KOPT-K1 (cell line): ENCODE data around the gene SEMA3F.

Source experiments
- H3K27ac ChIP-seq: fragments of 200-600 bp; sonication (generic); 2 replicates; pipeline ENCODE4 v1.5.1; 2016; ENCODE audit warnings: antibody characterized with exemption, mild to moderate bottlenecking, low read depth, low read length; ENCODE audit not compliant: poor library complexity, severe bottlenecking
- H3K36me3 ChIP-seq: fragments of 200-600 bp; sonication (generic); 2 replicates; pipeline ENCODE4 v1.5.1; 2017; ENCODE audit warnings: antibody characterized with exemption, mild to moderate bottlenecking, low read length, moderate library complexity; ENCODE audit not compliant: insufficient read depth
- H3K9me3 ChIP-seq: fragments of 200-600 bp; sonication (generic); 2 replicates; pipeline ENCODE4 v1.5.1; 2017; ENCODE audit warnings: antibody characterized with exemption, low read length, mild to moderate bottlenecking; ENCODE audit not compliant: insufficient read depth, poor library complexity, severe bottlenecking

SEMA3F gene

DNA sequence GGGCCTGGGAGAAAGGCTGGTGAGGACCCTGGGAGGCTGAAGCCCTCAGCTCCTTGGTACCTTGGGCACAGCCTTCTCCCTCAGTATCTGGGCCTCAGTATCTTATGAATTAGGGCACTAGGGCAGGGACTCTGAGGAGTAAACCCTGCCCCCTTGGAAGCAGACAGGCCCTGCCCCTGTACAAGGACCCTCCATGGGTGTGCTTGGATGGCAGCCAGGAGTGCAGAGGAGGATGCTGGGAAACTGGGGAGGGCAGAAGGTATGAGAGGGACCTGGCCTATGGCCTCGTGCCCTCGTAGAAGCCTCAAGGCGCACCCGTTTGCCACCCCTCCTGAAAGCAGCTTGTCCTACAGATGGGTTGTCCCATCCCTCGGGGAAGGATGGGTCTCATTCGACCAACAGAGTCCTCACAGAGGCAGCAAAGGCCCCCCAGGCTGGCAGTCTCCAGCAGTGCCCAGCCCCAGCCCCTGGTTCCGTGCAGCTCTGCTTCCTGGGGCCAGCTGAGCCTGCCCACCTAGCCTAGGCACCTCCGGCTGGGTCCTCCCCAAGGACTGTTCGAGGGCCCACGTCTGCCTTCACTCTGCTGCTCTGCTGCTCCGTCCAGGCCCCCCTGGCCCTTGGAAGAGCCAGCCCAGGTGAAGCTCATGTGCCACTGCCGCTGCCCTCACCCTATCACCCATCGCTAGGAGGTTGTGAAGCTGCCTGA lies 15.3 kb upstream of the SEMA3F start:
- Histone ChIP-seq H3K9me3 (no peaks in the 10 kb centered on the region), H3K27ac (no peak overlapping the region), H3K36me3 (no peaks in the 10 kb centered on the region)

DNA sequence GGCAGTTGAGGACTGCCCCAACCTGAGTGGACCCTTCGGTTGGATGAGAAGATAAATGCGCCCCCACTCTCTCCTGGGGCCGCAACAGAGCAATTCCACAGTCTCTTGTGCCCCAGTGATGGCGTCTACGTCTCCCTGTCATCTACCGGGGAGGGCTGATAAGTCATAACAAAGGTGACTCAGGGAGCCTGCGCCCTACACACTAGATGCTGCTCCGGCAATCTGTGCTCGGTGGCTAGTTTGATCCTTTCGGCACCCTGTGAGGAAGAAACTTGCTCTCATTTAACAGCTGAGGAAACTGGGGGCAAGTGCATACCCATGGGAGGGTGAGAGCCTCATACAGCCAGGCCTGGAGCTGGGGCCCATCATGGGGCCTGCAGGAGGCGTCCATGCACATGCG lies 14.1 kb upstream of the SEMA3F start:
- no peaks in the 10 kb centered on the region for H3K9me3 ChIP-seq

DNA sequence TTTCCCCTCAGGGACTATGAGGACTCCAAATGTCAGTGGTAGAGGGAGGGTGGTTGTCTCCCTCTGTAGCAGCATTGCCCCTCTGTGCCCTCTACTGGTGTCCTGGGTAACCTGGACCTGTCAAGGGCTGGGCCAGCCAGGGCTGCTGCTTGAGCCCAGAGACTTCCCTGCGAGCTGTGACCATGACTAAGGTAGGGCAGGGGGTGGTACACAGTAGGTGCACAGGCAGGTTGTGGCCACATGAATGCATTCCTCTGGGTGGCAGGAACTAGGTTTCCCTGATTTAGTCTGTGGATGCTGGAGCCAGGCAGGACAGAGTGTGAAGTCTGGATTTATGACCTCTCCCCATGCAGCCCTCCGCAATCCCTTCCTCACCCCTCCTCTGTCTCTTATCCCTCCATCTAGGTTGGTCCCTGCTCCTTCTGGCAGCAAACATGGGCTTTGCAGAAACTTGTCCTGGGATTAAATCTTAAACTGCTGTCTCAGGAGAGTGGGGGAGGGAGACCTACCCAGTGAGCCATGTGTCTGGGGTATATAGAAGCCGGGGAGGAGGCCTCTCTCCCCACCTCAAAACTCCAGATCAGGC lies 8.7 kb upstream of the SEMA3F start:
- H3K27ac ChIP-seq = no peak overlapping the region
- H3K36me3 ChIP-seq = no peaks in the 10 kb centered on the region
- H3K9me3 ChIP-seq = no peaks in the 10 kb centered on the region

More for the DNA sequence above, 14.1 kb upstream of the SEMA3F start:
- Histone ChIP-seq H3K36me3 (no peaks in the 10 kb centered on the region), H3K27ac (no peak overlapping the region)

DNA sequence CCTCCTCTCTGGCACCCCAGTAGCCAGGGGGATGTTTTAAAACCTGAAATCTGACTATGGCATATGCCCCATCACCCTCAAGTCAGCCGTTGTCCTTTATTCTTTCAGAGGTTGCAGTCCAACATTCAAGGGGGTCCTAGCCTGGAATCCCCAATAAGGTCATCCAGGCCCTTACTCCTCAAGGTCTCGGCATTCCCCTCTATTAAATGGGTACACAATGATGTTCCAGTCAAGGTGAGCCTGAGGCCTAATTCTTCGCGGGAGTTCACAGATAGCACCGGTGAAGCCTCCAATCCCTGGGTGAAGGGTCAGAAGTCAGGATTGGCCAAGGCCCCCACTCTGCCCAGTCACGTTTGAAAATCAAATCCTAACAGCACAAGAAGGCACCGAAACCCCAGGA lies 8.1 kb upstream of the SEMA3F start:
- H3K36me3 ChIP-seq = no peaks in the 10 kb centered on the region
- H3K27ac ChIP-seq = no peak overlapping the region
- H3K9me3 ChIP-seq = no peaks in the 10 kb centered on the region

DNA sequence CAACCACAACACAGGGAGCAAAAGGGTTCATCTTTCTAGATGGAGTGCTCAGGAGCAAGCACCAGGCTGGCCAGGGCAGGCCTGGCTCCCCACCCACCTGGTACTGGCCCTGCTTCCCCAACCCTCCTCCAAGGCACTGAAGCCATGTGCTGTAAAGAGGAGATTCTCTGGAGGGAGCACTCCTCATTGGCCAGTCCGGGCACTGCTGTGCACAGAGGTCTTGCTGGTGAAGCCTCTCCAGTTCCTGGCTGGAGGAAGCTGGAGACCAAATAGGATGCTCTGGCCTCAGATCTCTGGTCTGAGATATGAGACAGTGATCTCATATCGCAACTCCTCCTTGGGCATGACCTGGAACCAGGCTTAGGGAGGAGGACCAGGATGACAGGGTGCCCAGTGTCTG lies 7.7 kb upstream of the SEMA3F start:
- Histone ChIP-seq H3K36me3 (no peaks in the 10 kb centered on the region), H3K9me3 (no peaks in the 10 kb centered on the region), H3K27ac (no peak overlapping the region)

DNA sequence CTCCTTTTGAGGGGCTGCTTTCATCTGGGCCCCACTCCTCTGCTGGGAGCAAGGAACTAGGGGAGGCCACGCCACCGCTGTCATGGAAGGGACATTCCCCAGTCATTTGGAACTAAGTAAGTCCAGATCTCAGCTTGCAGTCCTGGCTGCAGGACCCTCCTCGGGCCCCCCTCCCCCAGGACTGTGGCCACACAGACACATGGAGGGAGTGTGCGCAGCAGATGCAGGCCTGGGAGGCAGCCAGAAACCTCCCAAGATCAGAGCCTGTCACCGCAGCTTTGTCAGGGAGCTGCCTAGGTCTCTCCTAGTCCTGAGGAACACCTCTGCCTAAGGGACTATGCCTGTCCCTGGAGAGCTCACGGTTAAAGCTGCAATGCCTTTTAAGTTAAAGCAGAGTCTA lies 7.3 kb upstream of the SEMA3F start:
- H3K9me3 ChIP-seq = no peaks in the 10 kb centered on the region
- H3K27ac ChIP-seq = no peak overlapping the region

DNA sequence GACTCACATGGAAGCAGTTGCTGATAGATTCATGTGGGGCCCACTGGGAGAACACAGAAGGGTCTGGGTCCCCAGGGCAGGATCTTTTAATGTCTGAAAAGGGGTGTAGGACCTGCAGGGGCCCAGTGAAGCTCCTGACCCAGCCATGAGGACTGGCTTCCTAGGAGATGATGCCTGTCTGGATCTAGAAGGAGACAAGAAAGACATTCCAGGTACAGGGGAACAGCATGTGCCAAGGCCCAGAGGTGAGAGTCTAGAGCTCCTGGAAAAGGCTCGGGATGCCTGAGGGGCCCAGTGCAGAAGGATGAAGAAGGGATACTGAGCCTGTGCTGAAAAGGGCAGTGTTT lies 4.7 kb upstream of the SEMA3F start:
- Histone ChIP-seq H3K9me3 (no peaks in the 10 kb centered on the region), H3K36me3 (no peaks in the 10 kb centered on the region), H3K27ac (no peak overlapping the region)

More for the DNA sequence above, 7.3 kb upstream of the SEMA3F start:
- no peaks in the 10 kb centered on the region for H3K36me3 ChIP-seq

DNA sequence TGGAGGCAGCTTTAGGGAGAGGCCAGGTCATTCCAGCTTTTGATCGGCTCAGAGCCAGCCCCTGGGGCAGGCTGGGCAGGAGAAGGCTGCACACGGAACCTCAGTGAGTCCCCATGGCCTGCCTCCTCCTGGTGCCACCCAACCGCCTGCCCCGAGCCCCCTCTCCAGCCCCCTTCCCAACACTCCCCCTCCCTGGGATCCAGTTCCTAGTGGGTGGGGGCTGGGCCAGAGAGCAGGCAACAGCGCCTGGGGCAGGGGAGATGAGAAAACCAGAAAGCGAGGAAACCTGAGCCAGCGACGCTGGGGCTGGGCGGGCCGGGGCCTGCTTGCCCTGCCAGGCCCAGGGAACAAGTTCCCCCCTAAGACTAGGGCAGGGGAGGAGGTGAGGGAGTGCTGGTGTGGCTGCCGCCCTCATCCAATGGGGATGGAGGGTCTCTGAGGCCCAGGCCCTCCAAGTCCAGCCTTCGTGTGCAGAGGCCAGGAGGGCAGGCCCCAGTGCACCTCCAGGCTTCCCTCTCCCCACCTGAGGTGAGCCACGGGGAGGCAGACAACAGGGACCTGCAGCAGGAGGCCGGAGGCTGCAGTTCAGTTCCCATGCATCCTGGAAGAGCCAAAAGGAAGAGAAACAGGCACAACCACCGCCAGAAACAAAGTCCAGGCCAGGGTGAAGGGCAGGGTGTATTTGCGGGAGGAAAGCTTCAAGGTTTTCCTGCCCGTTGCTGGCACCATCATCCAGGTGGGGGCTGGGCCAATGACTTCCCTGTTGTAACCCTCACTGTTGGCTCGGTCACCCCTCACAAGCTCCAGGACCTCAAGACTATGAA lies 4.0 kb upstream of the SEMA3F start:
- no peaks in the 10 kb centered on the region for H3K9me3 ChIP-seq
- no peak overlapping the region for H3K27ac ChIP-seq
- no peaks in the 10 kb centered on the region for H3K36me3 ChIP-seq

DNA sequence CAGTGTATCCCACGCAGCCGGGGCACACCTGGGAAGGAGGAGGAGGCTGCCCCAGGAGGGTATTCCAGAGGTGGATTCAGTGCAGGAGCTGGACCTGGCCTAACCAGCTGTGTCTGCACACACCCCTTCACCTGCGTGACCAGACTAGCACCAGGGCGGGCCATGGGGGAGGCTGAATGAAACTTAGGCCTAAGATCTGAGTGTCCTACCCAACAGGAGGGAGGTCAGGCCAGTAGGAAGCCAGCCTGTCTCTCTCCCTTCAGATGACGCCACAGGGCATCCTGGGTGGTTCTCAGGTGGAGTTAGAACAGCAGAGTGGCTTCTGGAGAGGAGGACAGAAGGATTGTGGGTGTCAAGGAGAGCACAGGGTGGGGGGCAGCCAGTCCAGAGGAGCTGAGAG lies 3.4 kb upstream of the SEMA3F start:
- Histone ChIP-seq H3K36me3 (no peaks in the 10 kb centered on the region), H3K27ac (no peak overlapping the region), H3K9me3 (no peaks in the 10 kb centered on the region)

DNA sequence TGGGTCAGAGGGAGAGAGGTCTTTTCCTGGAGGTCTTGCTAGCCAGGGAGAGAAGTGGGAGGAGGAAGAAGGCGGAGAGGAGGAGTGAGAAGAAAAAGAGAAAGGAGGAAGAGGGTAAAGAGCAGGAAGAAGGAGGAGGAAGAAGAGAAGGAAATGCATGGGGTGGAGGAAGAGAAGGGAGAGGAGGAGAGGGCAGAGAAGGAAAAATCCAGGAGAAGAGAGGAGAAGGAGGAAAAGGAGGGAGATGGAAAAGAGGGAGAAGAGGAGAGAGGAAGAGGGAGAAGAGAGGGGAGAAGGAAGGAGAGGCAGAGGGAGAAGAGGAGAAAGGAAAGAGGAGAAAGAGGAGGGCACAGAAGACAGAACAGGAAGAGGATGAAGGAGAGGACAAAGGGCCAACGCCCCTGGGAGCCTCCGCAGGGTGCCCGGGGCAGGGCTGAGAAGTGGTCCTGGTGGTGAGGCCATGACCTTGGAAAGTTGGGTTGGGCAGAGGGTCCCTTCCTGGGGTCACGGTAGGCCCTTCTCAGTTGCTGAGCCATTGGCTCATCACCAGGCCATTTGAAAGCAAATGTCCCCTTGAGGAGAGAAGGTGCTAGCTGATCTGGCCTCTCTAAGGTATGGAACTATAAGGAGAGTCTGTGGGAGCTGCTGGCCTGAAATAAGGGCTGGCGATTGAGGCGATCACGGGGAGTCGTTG lies 1.2 kb upstream of the SEMA3F start:
- no peaks in the 10 kb centered on the region for H3K9me3 ChIP-seq
- no peaks in the 10 kb centered on the region for H3K36me3 ChIP-seq
- H3K27ac ChIP-seq = no peak overlapping the region

DNA sequence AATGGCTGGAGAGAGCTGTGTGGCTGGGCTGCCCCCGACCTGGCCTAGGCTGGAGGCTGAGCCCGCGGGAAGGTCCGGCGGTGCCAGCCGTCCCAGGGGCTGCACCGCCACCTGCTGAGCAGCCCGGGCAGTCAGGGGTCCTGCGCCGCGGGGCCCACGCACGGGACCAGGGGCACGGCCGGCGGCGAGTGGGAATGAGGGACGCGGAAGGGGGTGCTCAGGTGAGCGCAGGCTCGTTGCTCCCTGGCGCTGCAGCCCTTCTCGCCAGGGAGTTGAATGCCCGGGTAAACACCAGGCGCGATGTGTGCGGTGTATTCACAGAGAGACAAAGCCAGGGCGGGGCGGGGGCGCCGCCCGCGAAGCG lies 666 bp upstream of the SEMA3F start:
- Histone ChIP-seq H3K36me3 (no peaks in the 10 kb centered on the region), H3K27ac (no peak overlapping the region), H3K9me3 (no peaks in the 10 kb centered on the region)

DNA sequence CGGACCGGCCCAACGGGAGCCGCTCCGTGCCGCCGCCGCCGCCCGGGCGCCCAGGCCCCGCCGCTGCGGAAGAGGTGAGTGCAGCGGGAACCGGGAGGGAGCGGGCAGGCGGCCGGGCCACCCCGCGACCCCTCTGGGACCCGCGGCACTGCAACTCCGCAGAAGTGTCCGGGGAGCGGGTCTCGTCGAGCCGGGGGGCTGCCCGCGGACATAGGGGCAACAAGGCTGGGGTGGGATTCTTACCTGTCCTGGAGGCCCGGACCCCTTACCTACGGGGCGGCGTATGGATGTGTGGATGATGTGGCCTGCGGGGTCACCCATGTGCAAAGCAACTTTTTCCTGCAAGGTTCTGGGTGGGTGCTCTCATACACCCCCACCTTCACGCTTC lies 361 bp downstream of the SEMA3F start:
- H3K36me3 ChIP-seq = no peaks in the 10 kb centered on the region
- H3K9me3 ChIP-seq = no peaks in the 10 kb centered on the region
- H3K27ac ChIP-seq = no peak overlapping the region

DNA sequence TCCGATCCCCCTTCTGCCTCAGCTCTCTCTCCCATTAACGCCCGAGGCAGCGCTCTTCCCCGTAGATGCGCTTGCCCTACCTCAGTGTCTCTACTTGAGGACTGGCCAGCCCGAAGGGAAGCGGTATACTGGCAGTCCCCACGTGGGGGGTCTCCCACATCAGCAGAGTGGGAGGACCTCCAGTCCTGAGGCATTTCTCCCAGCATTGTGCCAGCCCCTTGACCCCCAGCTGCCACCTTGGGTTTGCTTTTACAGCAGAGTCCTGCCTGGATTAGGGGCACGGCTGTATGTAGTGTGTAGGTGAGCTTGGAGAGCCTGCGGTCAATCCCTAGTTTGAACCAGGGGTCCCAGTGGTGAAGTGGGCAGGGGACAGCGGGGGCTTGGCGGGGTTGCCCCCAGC lies 767 bp downstream of the SEMA3F start:
- Histone ChIP-seq H3K9me3 (no peaks in the 10 kb centered on the region), H3K27ac (no peak overlapping the region), H3K36me3 (no peaks in the 10 kb centered on the region)

DNA sequence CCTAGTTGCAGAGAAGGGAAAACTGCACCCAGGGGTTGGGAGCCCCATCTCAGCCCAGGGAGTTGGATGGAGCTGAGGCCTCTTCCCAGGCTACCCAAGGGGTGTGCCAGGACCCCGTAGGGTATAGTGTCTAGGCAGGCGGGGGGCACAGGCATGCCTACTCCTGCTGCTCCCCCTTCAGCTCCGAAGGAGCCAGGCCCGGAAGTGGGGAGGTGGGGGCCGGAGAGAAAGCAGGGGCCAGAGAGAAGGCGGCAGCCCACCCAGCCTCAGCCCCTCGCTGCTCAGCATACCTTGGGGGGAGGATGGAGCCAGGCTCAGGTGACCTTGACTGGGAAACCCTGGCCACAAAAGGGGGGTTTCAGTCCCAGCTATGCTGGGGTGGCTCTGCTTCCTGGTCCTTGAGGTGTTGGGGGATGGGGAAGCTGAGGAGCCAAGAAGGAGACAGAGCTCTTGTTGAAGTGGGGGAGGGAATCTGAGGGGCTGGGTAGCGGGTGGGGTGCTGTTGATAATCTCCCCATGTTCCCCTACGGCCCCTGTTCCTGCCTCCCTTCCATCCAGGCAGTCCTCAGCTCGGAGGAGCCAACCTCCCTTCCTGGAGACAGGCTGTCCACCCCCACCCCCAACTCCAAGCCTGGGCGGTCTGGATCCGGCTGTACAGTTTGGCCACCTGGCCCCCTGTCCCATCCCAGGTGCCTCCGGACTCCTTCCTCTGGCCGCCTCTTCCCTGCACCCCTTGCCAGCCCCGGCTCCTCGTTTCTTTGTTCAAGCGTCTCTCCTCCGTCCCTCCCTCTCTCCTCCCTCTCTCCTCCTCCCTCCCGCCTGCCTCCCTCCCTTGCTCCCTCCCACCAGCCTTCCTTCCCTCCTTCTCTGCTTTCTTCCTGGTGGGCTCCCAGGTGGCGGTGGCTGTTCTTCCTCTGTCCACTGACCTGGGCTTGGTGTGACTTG lies 1.7 kb downstream of the SEMA3F start:
- Histone ChIP-seq H3K36me3 (no peaks in the 10 kb centered on the region), H3K27ac (no peak overlapping the region)

More for the DNA sequence above, 1.7 kb downstream of the SEMA3F start:
- H3K9me3 ChIP-seq = no peaks in the 10 kb centered on the region
